ENCODE measurements around the gene JARID2. TPM values are rescaled to one million over a fixed set of nuclear protein-coding genes. Genes with fewer than 3 reads are reported as not detected.
"Not testable (repeated sequence)": the region's sequence is repeated elsewhere in the genome, so short reads cannot be mapped to it uniquely, and the experiment has no call there.

The JARID2 gene
- polyA plus RNA-seq, 1 experiment: 6.1 TPM

DNA sequence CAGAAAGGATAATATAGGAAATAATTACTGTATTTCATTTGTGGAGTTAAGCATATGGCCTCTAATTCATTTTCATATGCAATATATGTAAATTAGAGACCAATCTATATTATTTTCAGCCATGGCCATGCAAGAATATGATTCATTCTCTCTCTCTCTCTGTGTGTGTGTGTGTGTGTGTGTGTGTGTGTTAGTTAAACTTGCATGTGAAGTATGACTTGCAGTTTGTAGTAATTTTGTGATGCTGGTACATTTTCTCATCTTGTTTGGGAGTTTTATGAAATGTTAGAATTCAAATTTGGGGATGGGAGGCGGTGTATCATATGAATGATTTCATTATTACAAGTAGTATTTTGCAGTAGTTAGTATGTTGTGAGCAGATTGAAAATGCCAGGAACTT lies 74.8 kb downstream of the JARID2 start:
- Histone ChIP-seq H3K27me3 (ENCODE audit: control insufficient read depth, insufficient read depth, low read length) (no peaks in the 10 kb centered on the region), H3K4me3 (ENCODE audit: low read depth, low read length) (no peak overlapping the region), H3K36me3 (ENCODE audit: control insufficient read depth, insufficient read depth, low read length) (no peaks in the 10 kb centered on the region)
- ChIA-PET CTCF (no interaction called here), POLR2A (no interaction called here)
- DNase-seq (ENCODE audit: low read depth): no peak
- TF ChIP-seq, protein P1, sequence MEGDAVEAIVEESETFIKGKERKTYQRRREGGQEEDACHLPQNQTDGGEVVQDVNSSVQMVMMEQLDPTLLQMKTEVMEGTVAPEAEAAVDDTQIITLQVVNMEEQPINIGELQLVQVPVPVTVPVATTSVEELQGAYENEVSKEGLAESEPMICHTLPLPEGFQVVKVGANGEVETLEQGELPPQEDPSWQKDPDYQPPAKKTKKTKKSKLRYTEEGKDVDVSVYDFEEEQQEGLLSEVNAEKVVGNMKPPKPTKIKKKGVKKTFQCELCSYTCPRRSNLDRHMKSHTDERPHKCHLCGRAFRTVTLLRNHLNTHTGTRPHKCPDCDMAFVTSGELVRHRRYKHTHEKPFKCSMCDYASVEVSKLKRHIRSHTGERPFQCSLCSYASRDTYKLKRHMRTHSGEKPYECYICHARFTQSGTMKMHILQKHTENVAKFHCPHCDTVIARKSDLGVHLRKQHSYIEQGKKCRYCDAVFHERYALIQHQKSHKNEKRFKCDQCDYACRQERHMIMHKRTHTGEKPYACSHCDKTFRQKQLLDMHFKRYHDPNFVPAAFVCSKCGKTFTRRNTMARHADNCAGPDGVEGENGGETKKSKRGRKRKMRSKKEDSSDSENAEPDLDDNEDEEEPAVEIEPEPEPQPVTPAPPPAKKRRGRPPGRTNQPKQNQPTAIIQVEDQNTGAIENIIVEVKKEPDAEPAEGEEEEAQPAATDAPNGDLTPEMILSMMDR (IDR thresholded peaks at IDR 0.05; ENCODE audit: insufficient read depth, low read depth, low read length): no peak

DNA sequence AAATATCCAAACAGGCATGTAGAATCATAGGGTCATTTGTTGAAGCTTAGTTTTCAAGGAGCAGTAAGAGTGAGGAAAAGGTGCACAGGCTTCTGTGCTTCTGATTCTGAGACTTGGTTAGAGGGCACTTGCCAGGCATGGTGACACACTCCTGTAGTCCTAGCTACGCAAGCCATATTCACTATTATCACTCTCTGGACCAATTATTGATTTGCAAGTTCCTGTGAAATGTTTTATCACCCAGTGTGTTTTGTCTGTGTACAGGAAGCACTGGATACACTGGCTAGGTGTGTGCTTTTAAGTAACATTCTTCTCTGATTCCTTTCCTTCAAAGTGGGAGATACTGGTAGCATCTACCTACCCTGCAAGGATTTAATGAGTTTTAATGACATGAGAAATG lies 76.3 kb downstream of the JARID2 start:
- H3K36me3 ChIP-seq (ENCODE audit: control insufficient read depth, insufficient read depth, low read length): no peaks in the 10 kb centered on the region
- H3K4me3 ChIP-seq (ENCODE audit: low read depth, low read length): no peak overlapping the region
- TF ChIP-seq, protein P1 (IDR thresholded peaks at IDR 0.05; ENCODE audit: insufficient read depth, low read depth, low read length): no peak
- no peak for DNase-seq (ENCODE audit: low read depth)
- POLR2A ChIA-PET: interaction anchor here (0.7 kb wide), 1 partner anchor 30 kb away, joined by 16 read pairs; no protein-coding TSS in a partner anchor
- no peaks in the 10 kb centered on the region for H3K27me3 ChIP-seq (ENCODE audit: control insufficient read depth, insufficient read depth, low read length)
- CTCF ChIA-PET: no interaction called here

- ChIA-PET CTCF (no interaction called here), POLR2A (interaction anchor here (0.6 kb wide), 1 partner anchor 13 kb away, joined by 3 read pairs; no protein-coding TSS in a partner anchor)
- Histone ChIP-seq H3K27me3 (ENCODE audit: control insufficient read depth, insufficient read depth, low read length) (no peaks in the 10 kb centered on the region), H3K36me3 (ENCODE audit: control insufficient read depth, insufficient read depth, low read length) (no peaks in the 10 kb centered on the region), H3K4me3 (ENCODE audit: low read depth, low read length) (no peak overlapping the region)
- no peak for DNase-seq (ENCODE audit: low read depth)
- TF ChIP-seq, protein P1 (IDR thresholded peaks at IDR 0.05; ENCODE audit: insufficient read depth, low read depth, low read length): no peak
Measured at GRCh38 chr6:15322781-15323536, 77.1 kb downstream of the JARID2 start.

- H3K4me3 ChIP-seq (ENCODE audit: low read depth, low read length); H3K36me3 ChIP-seq (ENCODE audit: control insufficient read depth, insufficient read depth, low read length); DNase-seq (ENCODE audit: low read depth); CTCF ChIA-PET; H3K27me3 ChIP-seq (ENCODE audit: control insufficient read depth, insufficient read depth, low read length); POLR2A ChIA-PET: not testable (repeated sequence)
Measured at GRCh38 chr6:15323611-15324010, 77.7 kb downstream of the JARID2 start.

GRCh38 chr6:15324427-15324985 lies 78.6 kb downstream of the JARID2 start:
- ChIA-PET CTCF (no interaction called here), POLR2A (no interaction called here)
- Histone ChIP-seq H3K27me3 (ENCODE audit: control insufficient read depth, insufficient read depth, low read length) (no peaks in the 10 kb centered on the region), H3K4me3 (ENCODE audit: low read depth, low read length) (no peak overlapping the region), H3K36me3 (ENCODE audit: control insufficient read depth, insufficient read depth, low read length) (no peaks in the 10 kb centered on the region)
- DNase-seq (ENCODE audit: low read depth): no peak
- TF ChIP-seq, protein P1 (IDR thresholded peaks at IDR 0.05; ENCODE audit: insufficient read depth, low read depth, low read length): no peak
